HG03066 (cell line): ENCODE measurements around the gene FKBP2.

Experiments used
- ATAC-seq: cut with Tn5 transposase; IDR thresholded peaks from one replicate; pipeline ENCODE4 v1.9.1; 2021; ENCODE audit warnings: low read depth; ENCODE audit not compliant: unreplicated experiment

The FKBP2 gene

DNA sequence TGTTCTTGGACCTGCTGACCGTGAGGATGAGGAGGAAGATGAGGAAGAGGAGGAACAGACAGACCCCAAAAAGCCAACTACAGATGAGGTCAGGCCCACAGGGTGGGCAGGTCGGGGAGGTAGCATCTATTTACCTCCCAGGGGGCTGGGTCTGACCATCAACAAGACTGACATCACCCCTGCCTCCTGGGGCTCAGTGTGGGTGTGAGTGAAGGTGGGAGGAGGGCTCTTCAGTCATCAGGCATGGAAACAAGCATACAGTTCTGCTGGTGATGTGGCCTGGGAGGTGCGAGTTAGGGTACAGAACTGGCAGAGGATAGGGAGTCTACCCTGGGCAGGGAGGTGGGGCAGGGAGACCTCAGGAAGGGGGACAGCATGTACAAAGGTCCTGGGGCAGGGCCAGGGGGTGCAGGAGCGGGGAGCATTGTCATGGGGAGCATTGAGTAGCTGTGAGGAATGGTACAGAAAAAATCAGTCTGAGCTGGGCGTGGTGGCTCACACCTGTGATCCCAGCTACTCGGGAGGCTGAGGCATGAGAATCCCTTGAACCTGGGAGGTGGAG is 19.3 kb downstream of the FKBP2 start:
- ATAC-seq, result no peak

DNA sequence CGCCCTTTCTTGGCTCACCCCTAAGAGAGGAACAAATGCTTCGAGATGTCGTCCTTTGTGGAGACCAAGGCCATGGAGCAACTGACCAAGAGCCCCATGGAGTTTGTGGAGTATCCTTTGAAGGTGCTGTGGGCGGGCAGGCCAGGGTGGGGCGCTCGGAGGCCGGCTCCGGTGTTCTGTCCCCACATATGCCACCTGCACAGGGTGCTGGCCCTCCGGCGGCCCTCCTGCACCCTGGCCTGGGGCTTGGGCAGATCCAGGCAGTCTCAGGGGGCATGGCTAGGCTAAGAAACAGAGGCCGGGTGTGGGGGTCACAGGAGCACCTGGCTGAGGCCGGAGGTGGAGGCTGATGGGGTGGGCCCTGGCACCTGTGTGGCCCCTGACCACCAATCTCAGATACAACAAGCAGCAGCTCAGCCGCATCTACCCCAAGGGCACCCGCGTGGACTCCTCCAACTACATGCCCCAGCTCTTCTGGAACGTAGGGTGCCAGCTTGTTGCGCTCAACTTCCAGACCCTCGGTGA is 20.7 kb downstream of the FKBP2 start:
- no peak for ATAC-seq

DNA sequence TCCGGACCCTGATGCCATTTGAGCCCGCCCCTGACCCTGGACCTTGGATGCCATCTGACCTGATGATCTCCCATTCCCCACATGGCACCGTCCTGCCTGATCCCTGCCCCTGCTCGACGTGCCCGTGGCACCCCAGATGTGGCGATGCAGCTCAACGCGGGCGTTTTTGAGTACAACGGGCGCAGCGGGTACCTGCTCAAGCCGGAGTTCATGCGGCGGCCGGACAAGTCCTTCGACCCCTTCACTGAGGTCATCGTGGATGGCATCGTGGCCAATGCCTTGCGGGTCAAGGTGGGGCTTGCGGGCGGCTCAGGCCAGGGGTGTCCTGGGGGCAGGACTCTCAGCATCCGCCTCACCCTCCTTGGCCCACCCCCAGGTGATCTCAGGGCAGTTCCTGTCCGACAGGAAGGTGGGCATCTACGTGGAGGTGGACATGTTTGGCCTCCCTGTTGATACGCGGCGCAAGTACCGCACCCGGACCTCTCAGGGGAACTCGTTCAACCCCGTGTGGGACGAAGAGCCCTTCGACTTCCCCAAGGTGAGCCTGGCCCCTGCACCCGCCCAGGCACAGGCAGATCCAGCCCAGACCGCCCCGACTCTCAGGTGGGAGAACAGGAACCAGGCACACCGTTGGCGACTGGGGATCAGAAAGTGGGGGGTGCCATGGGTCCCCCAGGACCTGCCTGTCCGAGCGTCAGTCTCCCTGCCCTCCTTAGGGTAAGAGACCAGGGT is 21.5 kb downstream of the FKBP2 start:
- no peak for ATAC-seq

DNA sequence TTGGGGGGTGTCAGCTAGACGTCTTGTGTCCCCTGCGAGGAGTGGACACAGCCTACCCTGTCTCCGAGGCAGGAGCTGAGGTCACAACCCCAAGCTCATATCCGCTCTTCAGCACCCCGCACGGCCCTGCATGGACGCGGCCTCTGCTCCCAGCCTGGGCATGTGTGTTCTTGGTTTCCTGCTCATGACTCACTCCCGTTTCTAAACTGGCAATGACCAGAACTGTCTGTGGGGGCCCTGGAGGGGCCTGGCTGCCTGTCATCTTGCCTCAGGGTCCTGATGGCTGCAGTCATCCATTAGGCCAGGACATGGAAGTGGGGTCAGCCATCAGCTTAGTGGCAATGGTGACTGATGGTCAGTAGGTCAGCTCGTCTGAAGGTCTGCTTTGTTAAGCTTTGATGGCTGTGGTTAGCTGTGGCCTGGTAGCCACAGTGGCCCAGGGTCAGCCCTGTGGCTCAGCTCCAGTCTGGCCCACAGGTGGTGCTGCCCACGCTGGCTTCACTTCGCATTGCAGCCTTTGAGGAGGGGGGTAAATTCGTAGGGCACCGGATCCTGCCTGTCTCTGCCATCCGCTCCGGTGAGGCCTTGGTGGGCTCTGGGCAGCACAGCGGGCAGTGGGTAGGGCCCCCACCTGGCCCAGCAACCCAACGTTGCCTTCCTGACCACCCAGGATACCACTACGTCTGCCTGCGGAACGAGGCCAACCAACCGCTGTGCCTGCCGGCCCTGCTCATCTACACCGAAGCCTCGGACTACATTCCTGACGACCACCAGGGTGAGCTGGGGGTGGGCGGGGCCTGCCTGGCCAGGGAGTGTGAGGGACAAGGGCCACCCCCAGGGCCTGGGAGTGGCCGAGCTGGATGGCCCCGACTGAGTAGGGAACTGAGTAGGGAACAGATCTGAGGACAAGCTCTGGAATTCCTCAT is 22.4 kb downstream of the FKBP2 start:
- ATAC-seq, result no peak

DNA sequence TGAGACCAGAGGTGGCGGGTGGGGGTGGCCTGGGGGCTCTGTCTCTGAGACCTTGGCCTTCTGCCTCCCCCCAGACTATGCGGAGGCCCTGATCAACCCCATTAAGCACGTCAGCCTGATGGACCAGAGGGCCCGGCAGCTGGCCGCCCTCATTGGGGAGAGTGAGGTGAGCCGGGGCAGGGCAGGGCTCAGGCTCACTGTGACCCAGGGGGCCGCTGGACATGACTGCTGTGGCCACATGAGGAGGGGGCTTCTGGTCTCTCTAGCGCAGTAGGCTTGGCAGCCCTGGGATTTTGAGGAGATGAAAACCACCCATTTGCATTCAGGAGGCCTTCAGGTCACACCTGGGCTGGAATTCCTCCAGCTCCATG is 23.0 kb downstream of the FKBP2 start:
- no peak for ATAC-seq

DNA sequence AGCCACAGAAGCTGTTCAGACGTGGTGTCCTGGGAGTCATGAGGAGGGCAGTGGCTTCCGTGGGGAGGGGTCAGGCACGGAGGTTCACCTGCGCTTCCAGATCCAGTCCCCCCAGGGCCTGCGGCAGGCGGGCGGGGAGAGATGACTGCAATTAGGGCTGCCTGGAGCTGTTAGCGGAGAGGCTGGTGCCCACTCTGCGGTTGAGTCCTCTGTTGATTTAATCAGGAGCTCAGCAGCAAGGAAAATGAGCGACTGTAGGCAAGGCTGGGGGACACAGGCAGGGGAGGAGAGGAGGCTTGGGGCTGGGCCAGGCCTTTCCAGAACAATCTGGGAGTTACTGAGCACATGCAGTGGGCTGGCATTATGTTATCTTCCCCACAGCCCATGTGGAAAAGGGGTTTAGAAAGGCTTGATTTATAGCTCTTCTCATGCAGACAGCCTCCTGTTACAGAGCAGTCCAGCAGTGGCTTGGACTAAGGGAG is 23.5 kb downstream of the FKBP2 start:
- no peak for ATAC-seq

DNA sequence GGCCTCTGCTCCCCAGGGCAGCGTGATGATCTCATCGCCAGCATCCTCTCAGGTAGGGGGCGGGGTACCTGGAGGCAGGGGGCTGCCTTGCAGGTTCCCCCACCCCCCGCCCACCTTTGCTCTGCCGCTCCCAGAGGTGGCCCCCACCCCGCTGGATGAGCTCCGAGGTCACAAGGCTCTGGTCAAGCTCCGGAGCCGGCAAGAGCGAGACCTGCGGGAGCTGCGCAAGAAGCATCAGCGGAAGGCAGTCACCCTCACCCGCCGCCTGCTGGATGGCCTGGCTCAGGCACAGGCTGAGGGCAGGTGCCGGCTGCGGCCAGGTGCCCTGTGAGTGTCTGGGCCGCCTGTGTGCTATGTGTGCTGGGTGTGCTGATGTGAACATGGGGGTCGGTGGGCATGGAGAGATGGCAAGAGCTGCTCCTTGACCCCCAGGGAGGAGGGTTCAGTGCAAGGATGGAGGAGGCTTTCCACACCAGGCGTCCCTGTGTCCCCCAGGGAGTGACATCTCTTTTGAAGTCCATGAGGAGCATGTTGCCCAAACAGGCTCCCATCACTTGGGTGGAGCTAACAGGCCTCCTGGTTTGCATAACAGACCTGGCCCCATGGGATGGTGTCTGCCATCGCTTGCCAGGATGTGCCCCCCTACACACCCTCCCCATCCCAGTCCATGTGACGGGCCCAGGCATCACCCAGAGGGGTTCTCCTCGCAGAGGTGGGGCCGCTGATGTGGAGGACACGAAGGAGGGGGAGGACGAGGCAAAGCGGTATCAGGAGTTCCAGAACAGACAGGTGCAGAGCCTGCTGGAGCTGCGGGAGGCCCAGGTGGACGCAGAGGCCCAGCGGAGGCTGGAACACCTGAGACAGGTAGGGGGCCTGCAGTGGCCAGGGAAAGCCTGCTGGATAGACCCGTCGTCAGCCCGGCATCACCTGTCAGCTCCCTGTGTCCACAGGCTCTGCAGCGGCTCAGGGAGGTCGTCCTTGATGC is 24.6 kb downstream of the FKBP2 start:
- no peak for ATAC-seq

DNA sequence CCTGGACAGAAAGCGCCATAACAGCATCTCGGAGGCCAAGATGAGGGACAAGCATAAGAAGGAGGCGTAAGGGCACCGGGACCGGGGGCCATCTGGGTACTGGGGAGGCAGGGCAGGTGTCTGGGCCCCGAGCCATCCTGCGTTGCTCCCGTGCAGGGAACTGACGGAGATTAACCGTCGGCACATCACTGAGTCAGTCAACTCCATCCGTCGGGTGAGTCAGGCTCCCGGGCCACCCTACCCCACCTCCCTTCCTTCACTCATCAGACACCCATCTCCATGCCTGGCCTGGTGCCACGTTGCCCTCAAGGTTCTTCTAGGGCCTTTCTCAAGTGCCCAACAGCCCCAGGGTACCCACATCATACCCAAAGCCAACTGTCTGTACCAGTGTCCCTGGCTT is 25.4 kb downstream of the FKBP2 start:
- no peak for ATAC-seq

DNA sequence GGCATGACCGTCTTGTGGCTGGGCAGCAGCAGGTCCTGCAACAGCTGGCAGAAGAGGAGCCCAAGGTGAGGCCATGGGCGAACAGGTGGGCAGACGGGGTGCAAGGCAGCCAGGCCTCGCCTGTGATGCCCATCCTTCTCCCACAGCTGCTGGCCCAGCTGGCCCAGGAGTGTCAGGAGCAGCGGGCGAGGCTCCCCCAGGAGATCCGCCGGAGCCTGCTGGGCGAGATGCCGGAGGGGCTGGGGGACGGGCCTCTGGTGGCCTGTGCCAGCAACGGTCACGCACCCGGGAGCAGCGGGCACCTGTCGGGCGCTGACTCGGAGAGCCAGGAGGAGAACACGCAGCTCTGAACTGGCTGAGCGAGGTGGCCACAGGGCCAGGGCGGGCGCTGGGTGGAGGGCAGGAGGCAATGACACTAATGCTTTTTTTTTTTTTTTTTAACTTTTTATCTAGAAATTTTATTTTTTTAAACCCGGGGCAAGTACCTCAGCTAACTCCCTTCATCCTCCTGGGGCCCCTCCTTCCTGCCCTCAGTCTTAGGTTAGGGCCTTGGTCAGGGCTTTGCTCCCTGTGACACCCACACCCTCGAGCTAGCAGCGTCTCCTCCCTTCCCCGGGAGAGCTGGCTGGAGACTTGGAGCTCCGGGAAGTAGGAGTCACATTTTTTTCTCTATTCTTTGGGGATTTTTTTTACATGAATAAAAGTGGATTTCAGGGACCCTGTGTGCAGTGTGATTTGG is 26.5 kb downstream of the FKBP2 start:
- no peak for ATAC-seq

DNA sequence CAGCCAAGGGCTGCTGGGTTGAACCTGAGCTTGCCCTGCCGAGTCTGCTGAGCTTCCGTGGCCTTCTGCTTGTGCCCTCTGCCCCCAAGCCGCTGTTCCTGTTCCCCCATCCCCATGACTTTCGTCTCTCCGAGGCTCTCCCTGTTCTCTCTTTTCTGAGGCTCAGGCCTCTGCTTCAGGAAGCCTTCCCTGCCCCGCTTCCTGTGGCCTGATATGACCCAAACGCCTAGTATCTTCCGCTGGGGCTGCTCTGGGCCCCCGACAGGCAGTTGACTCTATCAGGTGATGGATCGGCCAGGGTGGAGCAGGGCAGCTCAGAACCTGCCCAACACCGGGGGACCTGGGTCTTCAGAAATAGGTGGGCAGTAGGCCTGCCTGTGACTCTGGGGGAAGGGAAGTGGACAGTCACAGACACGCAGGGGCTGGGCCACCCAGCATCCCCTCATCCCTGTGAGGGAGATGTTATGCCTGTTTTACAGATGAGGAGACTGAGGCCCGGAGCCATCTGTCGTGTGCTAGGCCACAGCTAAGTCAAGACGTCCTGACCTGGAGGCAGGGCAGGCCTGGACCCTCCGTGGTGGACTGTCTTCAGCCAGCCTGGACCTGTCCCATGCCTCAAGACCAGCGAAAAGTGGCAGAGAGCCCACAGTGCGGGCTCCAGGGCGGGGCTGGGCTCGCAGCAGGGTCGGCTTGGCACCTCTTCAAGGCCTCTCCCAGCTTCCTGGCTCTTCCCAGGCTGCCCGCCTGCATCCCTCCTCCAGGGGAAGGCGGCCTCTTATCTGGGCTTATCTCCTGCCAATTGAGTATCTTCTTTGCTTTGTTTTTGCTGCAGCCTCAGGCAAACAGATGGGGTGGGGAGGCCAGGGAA is 27.4 kb downstream of the FKBP2 start:
- no peak for ATAC-seq

DNA sequence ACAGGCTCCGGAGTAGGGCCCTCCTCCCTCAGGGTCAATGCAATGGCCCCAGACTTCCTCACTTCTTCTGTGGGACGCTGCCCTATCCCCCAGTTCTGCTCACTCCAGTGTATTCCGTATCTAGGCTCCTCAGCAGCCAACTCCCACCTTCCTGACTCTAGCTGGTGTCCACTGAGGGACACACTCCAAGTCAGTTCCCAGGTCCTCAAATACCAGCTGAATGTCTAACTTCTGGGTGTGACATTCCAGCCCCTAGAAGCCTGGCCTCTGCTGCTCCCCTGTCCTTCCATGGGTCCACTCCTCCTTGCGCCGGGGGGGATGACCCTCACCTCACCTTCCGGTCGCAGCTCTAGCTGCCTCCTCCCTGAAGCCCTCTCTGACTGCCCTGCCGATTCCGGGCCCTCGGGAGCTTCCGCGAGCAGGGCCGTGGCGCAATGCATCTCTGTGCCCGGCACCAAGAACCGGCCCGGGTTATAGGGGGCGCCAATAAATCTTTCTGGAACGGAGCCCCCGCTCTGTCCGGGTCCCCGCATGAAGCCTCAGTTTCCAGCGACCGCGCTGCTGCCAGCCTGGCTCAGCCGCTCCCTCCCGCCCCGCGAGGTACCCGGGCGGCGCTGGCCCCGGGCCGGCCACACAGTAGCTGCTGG is 28.1 kb downstream of the FKBP2 start:
- ATAC-seq, result peak; percentile 24

DNA sequence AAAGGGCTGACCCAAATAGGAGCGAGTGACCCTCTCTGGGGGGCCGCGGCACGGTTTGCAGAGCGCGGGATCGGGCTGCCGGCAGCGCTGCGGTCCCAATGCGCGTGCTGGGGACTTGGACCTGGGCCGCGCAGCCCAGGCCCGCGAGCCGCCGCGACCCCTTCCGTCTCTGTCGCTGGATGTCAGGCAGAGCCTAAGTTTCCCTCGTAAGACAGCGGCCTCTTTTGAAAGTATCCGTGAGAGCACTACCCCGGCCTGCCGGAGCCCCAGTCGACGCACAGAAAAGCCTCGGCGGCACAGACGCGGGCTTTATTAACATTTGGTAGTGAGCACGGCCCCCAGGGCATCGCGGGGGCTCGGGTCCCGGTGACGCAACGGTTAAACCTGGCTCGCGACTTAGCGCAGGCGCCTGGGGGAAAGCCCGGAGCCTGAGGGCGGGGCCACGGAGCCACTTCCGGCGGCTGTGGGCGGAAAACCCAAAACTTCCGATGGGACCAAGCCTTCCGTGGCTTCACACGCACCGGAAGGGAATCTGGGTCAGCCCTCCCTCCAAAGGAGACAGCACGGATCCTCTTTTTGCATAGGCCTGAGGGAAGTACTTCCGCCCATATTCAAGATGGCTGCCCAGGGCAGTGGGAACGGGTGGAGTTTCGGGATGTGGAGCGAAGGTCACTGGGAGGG is 28.8 kb downstream of the FKBP2 start:
- ATAC-seq, result peak; percentile 68

DNA sequence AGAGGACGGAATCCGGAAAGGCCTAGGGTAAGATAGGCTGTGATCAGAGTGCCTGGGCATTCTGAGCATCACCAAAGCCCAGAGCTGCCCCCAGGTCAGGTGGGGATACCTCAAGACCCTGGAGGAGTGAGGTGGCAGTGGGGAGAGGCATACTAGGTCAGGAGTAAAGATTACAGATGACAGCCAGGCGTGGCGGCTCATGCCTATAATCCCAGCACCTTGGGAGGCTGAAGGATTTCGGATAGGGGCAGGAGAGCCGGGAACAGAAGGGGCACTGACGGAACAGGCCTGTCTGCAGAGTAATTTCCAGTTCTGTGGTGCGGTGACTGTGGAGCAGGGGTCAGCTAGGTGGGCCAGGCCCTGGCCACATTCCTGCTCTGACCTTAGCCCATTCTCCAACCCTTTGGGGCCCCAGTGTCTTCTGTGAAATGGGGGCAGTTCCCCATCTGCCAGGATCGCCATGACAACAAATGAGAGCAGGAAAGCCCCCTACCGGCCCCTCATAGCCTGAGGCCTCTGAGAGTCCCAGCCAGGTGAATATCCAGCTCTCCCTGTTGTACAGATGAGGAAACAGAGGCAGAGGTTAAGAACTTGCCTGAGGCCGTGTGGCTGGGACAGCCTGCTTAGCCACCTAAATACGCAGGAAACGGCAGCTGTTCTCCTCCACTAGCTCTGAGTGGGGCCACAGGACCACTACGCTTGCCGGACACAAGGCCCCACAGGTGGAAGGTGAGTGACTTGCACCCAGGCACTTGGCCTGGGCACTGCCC is 34.3 kb downstream of the FKBP2 start:
- no peak for ATAC-seq

DNA sequence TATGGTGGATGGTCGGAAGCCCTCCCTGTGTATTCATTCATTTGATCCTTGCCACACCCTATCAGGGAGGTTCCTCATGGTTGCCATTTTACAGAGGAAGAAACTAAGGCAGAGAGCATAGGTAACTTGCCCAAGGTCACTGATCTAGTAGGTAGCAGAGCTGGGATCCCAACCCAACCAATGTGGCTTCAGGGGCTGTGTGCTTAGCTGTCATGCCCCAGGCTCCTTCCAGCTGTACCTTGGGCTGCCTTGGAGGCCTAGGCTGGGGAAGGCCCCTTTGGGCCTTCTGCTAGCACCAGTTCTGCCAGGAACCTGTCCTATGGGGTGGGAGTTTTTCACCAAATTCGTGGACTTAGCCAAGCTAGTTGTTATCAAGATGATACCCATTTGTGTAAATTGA is 34.9 kb downstream of the FKBP2 start:
- ATAC-seq, result no peak

DNA sequence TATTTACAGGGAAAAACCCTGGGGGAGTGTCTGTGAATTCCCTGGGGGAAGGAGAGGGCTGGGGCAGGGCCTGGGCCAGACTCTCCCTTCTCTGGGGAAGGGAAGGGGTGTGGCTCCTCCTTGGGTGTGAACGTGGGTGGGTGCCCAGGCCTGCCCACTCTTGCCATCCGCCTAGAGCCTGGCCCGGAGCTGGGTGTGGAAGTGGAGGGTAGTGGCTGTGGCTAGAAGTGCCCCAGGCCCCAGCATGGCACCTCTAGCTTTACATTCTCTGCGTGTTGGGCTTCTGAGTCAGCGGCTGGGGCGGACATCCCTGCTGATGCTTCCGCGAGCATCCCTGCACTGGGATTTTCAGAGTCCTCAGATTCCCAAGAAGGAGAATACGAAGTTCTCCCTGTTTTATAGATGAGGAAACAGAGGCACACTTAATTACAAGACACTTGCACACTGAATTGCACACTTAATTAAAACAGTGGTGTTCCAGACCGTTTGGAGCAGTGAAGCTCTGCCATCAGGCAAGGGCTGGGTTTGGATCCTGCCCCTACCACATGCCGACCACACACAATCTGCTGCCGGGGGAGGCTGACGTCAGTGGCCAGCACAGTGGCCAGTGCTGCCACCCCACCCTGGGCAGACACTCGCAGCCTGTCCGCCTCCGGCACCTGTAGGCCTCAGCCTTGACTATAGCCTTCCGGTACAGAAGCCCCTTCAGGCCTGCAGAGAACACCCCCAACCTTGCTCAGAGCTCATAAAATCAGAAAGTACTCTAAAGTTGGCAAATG is 35.9 kb downstream of the FKBP2 start:
- no peak for ATAC-seq
